Measurements from ENCODE around the gene CDK5RAP2.

DNA sequence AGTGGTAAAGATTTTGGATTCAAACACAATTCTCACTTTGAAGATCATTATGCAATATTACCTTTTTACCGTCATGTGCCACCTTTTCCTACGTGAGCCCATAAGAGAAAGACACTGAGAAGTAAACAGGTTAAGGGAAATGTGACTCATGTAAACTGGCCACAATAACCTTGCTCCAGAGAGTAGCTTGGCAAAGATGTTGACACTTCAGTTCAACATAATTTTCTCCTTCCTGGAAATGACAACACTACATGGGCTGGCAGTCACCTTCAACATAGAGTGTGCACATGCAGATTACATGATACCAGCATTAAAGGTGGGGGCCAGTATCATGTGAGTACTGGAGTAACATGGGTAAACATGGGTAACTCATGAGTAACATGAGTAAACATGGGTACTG, 141.9 kb downstream of the CDK5RAP2 start:
- TF ChIP-seq POLR2A (IDR thresholded peaks at IDR 0.05) (no peak), CTCF (IDR thresholded peaks at IDR 0.05) (no peak), POLR2AphosphoS5 (IDR thresholded peaks at IDR 0.05) (peak; percentile 33)
